ENCODE results near the gene CLSTN1. TPM values are rescaled to one million over a fixed set of nuclear protein-coding genes. Genes with fewer than 3 reads are reported as not detected.

Gene CLSTN1
- total RNA-seq, 3 donors from 2014 or later (not counting 1 experiment from before 2014, with no cell fraction given): 83.1 to 114 (median 94.5) TPM

GRCh38 chr1:9865724-9866123 lies 42.0 kb upstream of the CLSTN1 start:
- Mint-ChIP-seq H3K27me3 (ENCODE audit: low read depth in 2 of 2) (no peaks in the 10 kb centered on the region), H3K27ac (no peak overlapping the region), H3K4me3 (no peak overlapping the region), H3K36me3 (no peaks in the 10 kb centered on the region), H3K4me1 (peaks cover 4 to 8% of the 10 kb centered on the region in 2 donors), H3K9me3 (no peaks in the 10 kb centered on the region)
- Histone ChIP-seq H3K4me3 (ENCODE audit: low read length) (no peak overlapping the region), H3K27me3 (ENCODE audit: control insufficient read depth, insufficient read depth, low read length) (no peaks in the 10 kb centered on the region), H3K9me3 (ENCODE audit: control insufficient read depth, insufficient read depth, low read length) (no peaks in the 10 kb centered on the region), H3K27ac (ENCODE audit: low read length) (no peak overlapping the region), H3K36me3 (ENCODE audit: control insufficient read depth, insufficient read depth, low read length) (peaks cover 20% of the 10 kb centered on the region), H3K4me1 (ENCODE audit: control insufficient read depth, insufficient read depth, low read length) (peaks cover 6% of the 10 kb centered on the region)
- no peak for DNase-seq
- TF ChIP-seq, protein P1, sequence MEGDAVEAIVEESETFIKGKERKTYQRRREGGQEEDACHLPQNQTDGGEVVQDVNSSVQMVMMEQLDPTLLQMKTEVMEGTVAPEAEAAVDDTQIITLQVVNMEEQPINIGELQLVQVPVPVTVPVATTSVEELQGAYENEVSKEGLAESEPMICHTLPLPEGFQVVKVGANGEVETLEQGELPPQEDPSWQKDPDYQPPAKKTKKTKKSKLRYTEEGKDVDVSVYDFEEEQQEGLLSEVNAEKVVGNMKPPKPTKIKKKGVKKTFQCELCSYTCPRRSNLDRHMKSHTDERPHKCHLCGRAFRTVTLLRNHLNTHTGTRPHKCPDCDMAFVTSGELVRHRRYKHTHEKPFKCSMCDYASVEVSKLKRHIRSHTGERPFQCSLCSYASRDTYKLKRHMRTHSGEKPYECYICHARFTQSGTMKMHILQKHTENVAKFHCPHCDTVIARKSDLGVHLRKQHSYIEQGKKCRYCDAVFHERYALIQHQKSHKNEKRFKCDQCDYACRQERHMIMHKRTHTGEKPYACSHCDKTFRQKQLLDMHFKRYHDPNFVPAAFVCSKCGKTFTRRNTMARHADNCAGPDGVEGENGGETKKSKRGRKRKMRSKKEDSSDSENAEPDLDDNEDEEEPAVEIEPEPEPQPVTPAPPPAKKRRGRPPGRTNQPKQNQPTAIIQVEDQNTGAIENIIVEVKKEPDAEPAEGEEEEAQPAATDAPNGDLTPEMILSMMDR (IDR thresholded peaks at IDR 0.05): no peak
- intact Hi-C loops (cut with micrococcal nuclease): no loop called here
- ATAC-seq: no peak
- 93% methylated on average over 2 of the region's 2 CpGs for WGBS (ENCODE audit: insufficient coverage)

GRCh38 chr1:9863371-9863770 lies 39.6 kb upstream of the CLSTN1 start:
- no peaks in the 10 kb centered on the region for H3K9me3 Mint-ChIP-seq
- H3K4me3 Mint-ChIP-seq: no peak overlapping the region
- H3K27me3 Mint-ChIP-seq (ENCODE audit: low read depth in 2 of 2): no peaks in the 10 kb centered on the region
- Histone ChIP-seq H3K36me3 (ENCODE audit: control insufficient read depth, insufficient read depth, low read length) (peaks cover 14% of the 10 kb centered on the region), H3K27me3 (ENCODE audit: control insufficient read depth, insufficient read depth, low read length) (no peaks in the 10 kb centered on the region), H3K4me1 (ENCODE audit: control insufficient read depth, insufficient read depth, low read length) (peaks cover 6% of the 10 kb centered on the region), H3K4me3 (ENCODE audit: low read length) (no peak overlapping the region), H3K9me3 (ENCODE audit: control insufficient read depth, insufficient read depth, low read length) (no peaks in the 10 kb centered on the region), H3K27ac (ENCODE audit: low read length) (no peak overlapping the region)
- no peaks in the 10 kb centered on the region for H3K36me3 Mint-ChIP-seq
- H3K4me1 Mint-ChIP-seq: peaks cover 8% of the 10 kb centered on the region in 2 donors
- intact Hi-C loops (cut with micrococcal nuclease): no loop called here
- TF ChIP-seq, protein P1 (IDR thresholded peaks at IDR 0.05): no peak
- 95% methylated on average over 10 of the region's 10 CpGs for WGBS (ENCODE audit: insufficient coverage)
- H3K27ac Mint-ChIP-seq: no peak overlapping the region
- DNase-seq (no peak), ATAC-seq (no peak)

GRCh38 chr1:9861360-9861759 lies 37.6 kb upstream of the CLSTN1 start:
- H3K4me1 Mint-ChIP-seq: peaks cover 0 to 8% of the 10 kb centered on the region in 2 donors
- no peak overlapping the region for H3K4me3 ChIP-seq (ENCODE audit: low read length)
- H3K4me1 ChIP-seq (ENCODE audit: control insufficient read depth, insufficient read depth, low read length): no peaks in the 10 kb centered on the region
- no peak overlapping the region for H3K4me3 Mint-ChIP-seq
- WGBS (ENCODE audit: insufficient coverage): 90% methylated on average over 8 of the region's 8 CpGs
- peaks cover 7% of the 10 kb centered on the region for H3K36me3 ChIP-seq (ENCODE audit: control insufficient read depth, insufficient read depth, low read length)
- no peaks in the 10 kb centered on the region for H3K27me3 Mint-ChIP-seq (ENCODE audit: low read depth in 2 of 2)
- TF ChIP-seq, protein P1 (IDR thresholded peaks at IDR 0.05): no peak
- H3K36me3 Mint-ChIP-seq: no peaks in the 10 kb centered on the region
- ATAC-seq (no peak), DNase-seq (no peak)
- H3K27me3 ChIP-seq (ENCODE audit: control insufficient read depth, insufficient read depth, low read length): no peaks in the 10 kb centered on the region
- H3K9me3 Mint-ChIP-seq: no peaks in the 10 kb centered on the region
- H3K27ac Mint-ChIP-seq: no peak overlapping the region
- H3K9me3 ChIP-seq (ENCODE audit: control insufficient read depth, insufficient read depth, low read length): no peaks in the 10 kb centered on the region
- intact Hi-C loops (cut with micrococcal nuclease): no loop called here
- no peak overlapping the region for H3K27ac ChIP-seq (ENCODE audit: low read length)

- Histone ChIP-seq H3K27ac (ENCODE audit: low read length) (no peak overlapping the region), H3K27me3 (ENCODE audit: control insufficient read depth, insufficient read depth, low read length) (no peaks in the 10 kb centered on the region), H3K9me3 (ENCODE audit: control insufficient read depth, insufficient read depth, low read length) (no peaks in the 10 kb centered on the region), H3K4me3 (ENCODE audit: low read length) (no peak overlapping the region), H3K36me3 (ENCODE audit: control insufficient read depth, insufficient read depth, low read length) (peaks cover 7% of the 10 kb centered on the region), H3K4me1 (ENCODE audit: control insufficient read depth, insufficient read depth, low read length) (no peaks in the 10 kb centered on the region)
- Mint-ChIP-seq H3K9me3 (no peaks in the 10 kb centered on the region), H3K27me3 (ENCODE audit: low read depth in 2 of 2) (no peaks in the 10 kb centered on the region), H3K4me1 (peaks cover 0 to 8% of the 10 kb centered on the region in 2 donors), H3K4me3 (no peak overlapping the region), H3K27ac (no peak overlapping the region), H3K36me3 (no peaks in the 10 kb centered on the region)
- TF ChIP-seq, protein P1 (IDR thresholded peaks at IDR 0.05): no peak
- DNase-seq (no peak), ATAC-seq (no peak)
- intact Hi-C loops (cut with micrococcal nuclease): no loop called here
- WGBS (ENCODE audit: insufficient coverage): 85% methylated on average over 5 of the region's 5 CpGs
Measured at GRCh38 chr1:9860887-9861286, 37.1 kb upstream of the CLSTN1 start.

Measured in natural killer cell (primary cell).